K562 (cell line): ENCODE results near the gene USP43. TPM values are rescaled to one million over a fixed set of nuclear protein-coding genes. Genes with fewer than 3 reads are reported as not detected.

Experiments
- ATAC-seq: fragments of 200-7000 bp; cut with Tn5 transposase; 3 replicates; pipeline ENCODE4 v1.9.1; 2020; ENCODE audit warnings: moderate library complexity
- BruUV-seq: library from RNA; stranded (reverse); fragments of 400-500 nt; replicated peaks from 2 replicates; lab custom pipeline; 2021; lab: Mats Ljungman, UMichigan
- CTCF ChIA-PET: fragments of 300-600 bp; formaldehyde crosslinking; extraction: SDS; loops from one replicate; lab custom pipeline; 2021; ENCODE audit warnings: low intra/inter-chr PET ratio; lab: Yijun Ruan, JAX
- POLR2A ChIA-PET: fragments of 300-600, 350-650 bp; sonication (Branson Sonifier 250); formaldehyde crosslinking; extraction: SDS; loops from one replicate; lab custom pipeline; 2021; ENCODE audit warnings: antibody characterized with exemption, inconsistent platforms; lab: Yijun Ruan, JAX
- DNase-seq, 4 experiments: peaks; one replicate each; pipeline versions ENCODE4 v3.0.0 to v3.0.0-alpha.2; 2011 to 2018; ENCODE audit warnings: low spot score in 3 of 4, mixed read lengths in 3 of 4; ENCODE audit errors: extremely low read depth in 1 of 4
- FAIRE-seq: peaks from 2 replicates; lab custom pipeline; 2011; peaks lifted over from hg19 to GRCh38; lab: Jason Lieb, UNC
- H2AFZ ChIP-seq: 2 replicates; pipeline ENCODE4 v1.6.0; 2011; ENCODE audit warnings: low read depth, low read length, control low read depth, inconsistent platforms
- H3K27ac ChIP-seq: fragments of 200-600 bp; 3 replicates; pipeline ENCODE4 v1.8.0; 2011; ENCODE audit warnings: low read depth, mild to moderate bottlenecking, control low read depth, inconsistent platforms, low read length, moderate library complexity, mixed read lengths; ENCODE audit errors: extremely low read depth
- H3K27me3 ChIP-seq, 2 experiments: fragments of 300-600 bp in 1 of 2; 2 replicates in 1 of 2; 3 replicates in 1 of 2; pipeline versions ENCODE4 v1.6.0 to v1.8.0; 2011; ENCODE audit warnings: inconsistent platforms in 2 of 2, low read length in 2 of 2, mild to moderate bottlenecking in 1 of 2, mixed read lengths in 1 of 2, moderate library complexity in 1 of 2; ENCODE audit not compliant: control insufficient read depth in 2 of 2, insufficient read depth in 2 of 2
- H3K36me3 ChIP-seq: fragments of 300-600 bp; 3 replicates; pipeline ENCODE4 v1.8.0; 2011; ENCODE audit warnings: mild to moderate bottlenecking, low read length, inconsistent platforms; ENCODE audit not compliant: control insufficient read depth, insufficient read depth
- H3K4me1 ChIP-seq, 2 experiments: fragments of 200-600 bp in 1 of 2; replicated peaks in 1 of 2; 2 replicates in 1 of 2; 3 replicates in 1 of 2; pipeline versions ENCODE4 v1.5.1 to v1.8.0; 2011; ENCODE audit warnings: inconsistent platforms in 2 of 2, low read length in 2 of 2, mild to moderate bottlenecking in 1 of 2, mixed read lengths in 1 of 2, moderate library complexity in 1 of 2; ENCODE audit not compliant: control insufficient read depth in 2 of 2, insufficient read depth in 2 of 2
- H3K4me2 ChIP-seq: 2 replicates; pipeline ENCODE4 v1.6.1; 2011; ENCODE audit warnings: low read length, control low read depth, inconsistent platforms, mixed read lengths; ENCODE audit not compliant: insufficient read depth
- H3K4me3 ChIP-seq: fragments of 200-600 bp; sonication (generic), shearing (Covaris generic); 2 replicates; pipeline ENCODE4 v1.5.1; 2016; ENCODE audit warnings: control low read depth, inconsistent platforms
- H3K79me2 ChIP-seq: fragments of 200-600 bp; 3 replicates; pipeline ENCODE4 v1.8.0; 2011; ENCODE audit warnings: low read length, inconsistent platforms; ENCODE audit not compliant: control insufficient read depth, insufficient read depth
- H3K9ac ChIP-seq, 2 experiments: 2 replicates each; pipeline versions ENCODE4 v1.6.0 to v1.6.1; 2011; ENCODE audit warnings: low read depth in 2 of 2, low read length in 2 of 2, control low read depth in 1 of 2, inconsistent platforms in 1 of 2, mild to moderate bottlenecking in 1 of 2, mixed read lengths in 1 of 2; ENCODE audit not compliant: insufficient read depth in 1 of 2
- H3K9me1 ChIP-seq: one replicate; pipeline ENCODE4 v1.6.0; 2011; ENCODE audit warnings: inconsistent platforms, mild to moderate bottlenecking, low read length, moderate library complexity; ENCODE audit not compliant: control insufficient read depth, insufficient read depth
- H3K9me3 ChIP-seq: replicated peaks from 2 replicates; pipeline ENCODE4 v1.5.1; 2011; ENCODE audit warnings: low read depth, low read length, inconsistent platforms; ENCODE audit not compliant: control insufficient read depth, insufficient read depth
- H4K20me1 ChIP-seq: replicated peaks from 2 replicates; pipeline ENCODE4 v1.6.1; 2011; ENCODE audit warnings: low read length, inconsistent platforms, mixed read lengths; ENCODE audit not compliant: control insufficient read depth, insufficient read depth
- CHAMP1 ChIP-seq: fragments of 450-650 bp; IDR thresholded peaks from 2 replicates; pipeline ENCODE4 v1.6.1; 2016; ENCODE audit warnings: mild to moderate bottlenecking
- DACH1 ChIP-seq: fragments of 450-650 bp; IDR thresholded peaks from 2 replicates; pipeline ENCODE4 v1.6.1; 2018; ENCODE audit not compliant: partially characterized antibody
- ILF3 ChIP-seq: fragments of 450-650 bp; IDR thresholded peaks from 2 replicates; pipeline ENCODE4 v1.6.1; 2018; ENCODE audit warnings: antibody characterized with exemption, mild to moderate bottlenecking, moderate library complexity, borderline replicate concordance
- KLF6 ChIP-seq: fragments of 250-450 bp; sonication (Bioruptor Pico); IDR thresholded peaks from 2 replicates; pipeline ENCODE4 v1.4.0; 2020; ENCODE audit warnings: mild to moderate bottlenecking, moderate library complexity, borderline replicate concordance
- NFE2 ChIP-seq: IDR thresholded peaks from 2 replicates; pipeline ENCODE4 v1.6.1; 2014; ENCODE audit warnings: antibody characterized with exemption, low read depth
- NONO ChIP-seq, 2 experiments: fragments of 200-400 bp in 1 of 2; fragments of 450-650 bp in 1 of 2; formaldehyde crosslinking in 1 of 2; IDR thresholded peaks; 2 replicates each; pipeline ENCODE4 v1.6.1; 2017; ENCODE audit warnings: low read depth in 2 of 2, mild to moderate bottlenecking in 2 of 2, moderate library complexity in 2 of 2, low read length in 1 of 2
- PURB ChIP-seq: sonication (generic); formaldehyde crosslinking; IDR thresholded peaks from 2 replicates; pipeline ENCODE4 v1.9.0; 2021; ENCODE audit warnings: low read depth, mild to moderate bottlenecking, missing genetic modification reagents
- TCF3 ChIP-seq: sonication (generic); formaldehyde crosslinking; IDR thresholded peaks from 2 replicates; pipeline ENCODE4 v1.4.0; 2020; ENCODE audit warnings: mild to moderate bottlenecking, missing genetic modification reagents
- USF2 ChIP-seq: sonication (generic); formaldehyde crosslinking; IDR thresholded peaks from 2 replicates; pipeline ENCODE4 v1.5.0; 2020; ENCODE audit warnings: missing genetic modification reagents
- ZBTB34 ChIP-seq: fragments of 250-450 bp; sonication (Bioruptor Pico); IDR thresholded peaks from 2 replicates; pipeline ENCODE4 v1.8.0; 2021; ENCODE audit warnings: mild to moderate bottlenecking, moderate library complexity
- ZHX1 ChIP-seq: fragments of 150-350 bp; conservative IDR thresholded peaks from 2 replicates; pipeline ENCODE4 v1.6.1; 2014; ENCODE audit warnings: low read length
- WGBS: fragments of 100-300 bp; shearing (Covaris generic); methylation state at CpG from one replicate; pipeline ENCODE4 v1.1.6; 2016; ENCODE audit warnings: low coverage, mixed read lengths; ENCODE audit not compliant: insufficient coverage; ENCODE audit errors: missing lambda C conversion rate; 5-methylcytosine and 5-hydroxymethylcytosine counted together
- in situ Hi-C: fragments of 300-500 bp; cut with MboI; formaldehyde crosslinking; loops from 4 replicates; pipeline ENCODE4 v1.15.0; 2018; ENCODE audit warnings: inconsistent platforms, mixed read lengths
- intact Hi-C: fragments of 100-400 bp; cut with micrococcal nuclease; formaldehyde crosslinking; loops from 2 replicates; pipeline ENCODE4 v1.14.2; 2022
- polyA plus RNA-seq, 8 experiments: library from polyadenylated mRNA; depleted of rRNA in 4 of 8; stranded (reverse) in 5 of 8; unstranded in 3 of 8; fragments of >200 nt; fragmentation: Nextera tagmentation in 2 of 8; fragmentation: Illumina TruSeq in 1 of 8; extraction: Ambion mirVana in 2 of 8; extraction: Trizol in 1 of 8; gene quantifications; 2 replicates each; pipeline versions ENCODE4 v1.2.1 to v1.2.3, GENCODE V29; 2011 to 2014; ENCODE audit warnings: inconsistent platforms in 1 of 8, missing spikeins in 1 of 8
- total RNA-seq, 7 experiments: library from RNA; depleted of rRNA in 6 of 7; stranded (reverse); fragments of >200 nt in 6 of 7; fragmentation: Illumina TruSeq in 2 of 7; extraction: Trizol in 2 of 7; gene quantifications; 2 replicates each; pipeline versions ENCODE4 v1.2.1 to v1.2.3, GENCODE V29; 2011 to 2021; ENCODE audit warnings: low replicate concordance in 1 of 7
- TF ChIP-seq, protein P1 (sequence below): fragments of 250-450 bp; sonication (Bioruptor Pico); IDR thresholded peaks from 2 replicates; pipeline ENCODE4 v1.8.0; 2022; ENCODE audit warnings: inconsistent platforms, mild to moderate bottlenecking, moderate library complexity, borderline replicate concordance

Gene USP43
- total and polyA plus RNA-seq, 9 of the 15 experiments (the other 6 are each of a cell fraction or from before 2014, with no cell fraction given) = 0.01 to 0.18 (median 0.06) TPM; not detected in 1

- TF ChIP-seq NONO (IDR thresholded peaks at IDR 0.05; ENCODE audit: low read depth in 2 of 2, low read length in 1 of 2) = no peak
- TF ChIP-seq, all 486 proteins: peak for 0
These were observed 24.3 kb downstream of the USP43 start (continued) for GRCh38 chr17:9669551-9670008.

DNA sequence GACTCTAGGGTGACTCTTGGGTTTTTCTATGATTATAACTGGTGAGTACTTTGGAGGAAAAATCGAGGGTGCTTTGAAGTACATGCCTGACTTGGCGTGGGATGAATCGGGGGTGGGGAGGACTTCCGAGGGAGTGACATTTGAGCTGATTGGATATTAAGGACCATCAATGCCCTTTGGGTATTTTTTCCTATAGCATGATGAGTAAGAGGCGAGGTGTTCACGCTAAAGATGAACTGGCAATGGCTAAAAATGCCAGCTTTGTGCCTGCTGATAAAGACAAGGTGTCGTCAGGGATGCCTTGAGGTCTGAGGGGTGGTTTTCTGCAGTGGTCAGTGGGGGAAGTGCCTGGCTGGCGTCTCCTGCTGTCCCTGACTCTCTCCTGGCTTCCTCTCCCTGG is 25.3 kb downstream of the USP43 start:
- CTCF ChIA-PET = no interaction called here
- Histone ChIP-seq H3K9me1 (no peaks in the 10 kb centered on the region), H3K4me1 (no peaks in the 10 kb centered on the region), H3K4me3 (no peak overlapping the region), H4K20me1 (no peaks in the 10 kb centered on the region), H2AFZ (no peak overlapping the region), H3K9me3 (no peaks in the 10 kb centered on the region), H3K79me2 (no peaks in the 10 kb centered on the region), H3K4me2 (no peak overlapping the region), H3K27ac (no peak overlapping the region), H3K9ac (no peak overlapping the region), H3K27me3 (no peaks in the 10 kb centered on the region; a peak in 1 of 5 replicates), H3K36me3 (no peaks in the 10 kb centered on the region)
- BruUV-seq = no TSS peak
- FAIRE-seq (no peak), DNase-seq (no peak), ATAC-seq (no peak)
- WGBS = 0% methylated on average over 7 of the region's 8 CpGs
- intact Hi-C loops (no loop called here), in situ Hi-C loops (no loop called here)
- POLR2A ChIA-PET = no interaction called here
- no peak for TF ChIP-seq ZBTB34
- no peak for TF ChIP-seq ILF3
- no peak for TF ChIP-seq ZHX1
- no peak for TF ChIP-seq DACH1
- TF ChIP-seq TCF3 (CRISPR knock-in tag) = no peak
- TF ChIP-seq, protein P1, sequence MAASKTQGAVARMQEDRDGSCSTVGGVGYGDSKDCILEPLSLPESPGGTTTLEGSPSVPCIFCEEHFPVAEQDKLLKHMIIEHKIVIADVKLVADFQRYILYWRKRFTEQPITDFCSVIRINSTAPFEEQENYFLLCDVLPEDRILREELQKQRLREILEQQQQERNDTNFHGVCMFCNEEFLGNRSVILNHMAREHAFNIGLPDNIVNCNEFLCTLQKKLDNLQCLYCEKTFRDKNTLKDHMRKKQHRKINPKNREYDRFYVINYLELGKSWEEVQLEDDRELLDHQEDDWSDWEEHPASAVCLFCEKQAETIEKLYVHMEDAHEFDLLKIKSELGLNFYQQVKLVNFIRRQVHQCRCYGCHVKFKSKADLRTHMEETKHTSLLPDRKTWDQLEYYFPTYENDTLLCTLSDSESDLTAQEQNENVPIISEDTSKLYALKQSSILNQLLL (CRISPR knock-in tag) = no peak
- TF ChIP-seq PURB = no peak
- TF ChIP-seq KLF6 = no peak
- TF ChIP-seq CHAMP1 = no peak
- no peak for TF ChIP-seq USF2 (CRISPR knock-in tag)
- no peak for TF ChIP-seq NFE2
